IPS DF 4.7 (cell line): ENCODE measurements around the gene ALOX5AP.

Experiments
- DNase-seq: peaks from one replicate; pipeline ENCODE4 v3.0.0-alpha.2; 2013; ENCODE audit warnings: low spot score; ENCODE audit errors: extremely low read depth

Gene ALOX5AP

DNA sequence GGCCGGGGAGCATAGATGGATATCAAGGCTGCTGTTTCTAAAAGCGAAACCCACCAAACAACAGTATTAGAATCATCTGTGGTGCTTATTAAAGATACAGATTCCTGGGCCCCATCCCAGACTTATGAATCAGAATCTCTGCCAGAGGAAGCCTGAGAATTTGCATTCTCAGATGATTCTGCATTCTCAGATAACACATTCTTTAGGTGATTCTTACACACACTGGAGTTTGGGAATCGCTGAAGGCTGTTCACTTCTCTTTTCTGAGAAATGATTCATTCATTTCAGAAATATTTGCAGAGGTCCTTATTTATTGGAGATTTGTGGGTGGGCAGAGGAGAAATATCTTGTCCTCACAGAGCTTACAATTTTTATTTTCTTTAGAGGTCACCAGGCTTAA lies 24.4 kb downstream of the ALOX5AP start:
- no peak for DNase-seq

DNA sequence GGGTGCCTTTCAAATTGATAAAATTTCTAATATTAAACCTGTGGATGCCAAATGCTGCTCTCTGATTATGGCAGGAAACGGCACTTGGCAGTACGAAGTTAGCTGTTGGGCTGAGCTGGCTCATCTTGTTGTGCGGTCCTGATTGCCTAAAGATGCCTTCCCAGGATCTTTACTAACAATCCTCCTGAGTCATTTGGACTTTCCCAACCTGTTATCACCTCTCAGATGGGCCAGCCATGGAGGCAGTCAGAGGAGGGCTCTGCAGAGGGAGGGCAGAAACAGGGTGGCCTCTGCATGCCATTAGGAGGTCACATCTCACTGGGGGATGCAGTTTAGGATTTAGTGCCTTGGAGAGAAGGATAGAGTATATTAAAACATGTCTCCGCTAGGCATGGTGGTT lies 27.3 kb downstream of the ALOX5AP start:
- no peak for DNase-seq

DNA sequence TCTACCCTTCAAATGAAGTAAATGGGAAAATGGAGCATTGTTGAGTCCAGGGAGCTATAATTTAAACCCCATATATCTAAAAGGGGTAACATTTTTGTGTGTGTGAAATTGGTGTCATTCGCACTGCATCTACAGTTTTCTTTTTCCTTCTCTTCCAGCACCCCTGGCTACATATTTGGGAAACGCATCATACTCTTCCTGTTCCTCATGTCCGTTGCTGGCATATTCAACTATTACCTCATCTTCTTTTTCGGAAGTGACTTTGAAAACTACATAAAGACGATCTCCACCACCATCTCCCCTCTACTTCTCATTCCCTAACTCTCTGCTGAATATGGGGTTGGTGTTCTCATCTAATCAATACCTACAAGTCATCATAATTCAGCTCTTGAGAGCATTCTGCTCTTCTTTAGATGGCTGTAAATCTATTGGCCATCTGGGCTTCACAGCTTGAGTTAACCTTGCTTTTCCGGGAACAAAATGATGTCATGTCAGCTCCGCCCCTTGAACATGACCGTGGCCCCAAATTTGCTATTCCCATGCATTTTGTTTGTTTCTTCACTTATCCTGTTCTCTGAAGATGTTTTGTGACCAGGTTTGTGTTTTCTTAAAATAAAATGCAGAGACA lies 28.6 kb downstream of the ALOX5AP start:
- no peak for DNase-seq

GRCh38 chr13:30766231-30766630 lies 30.9 kb downstream of the ALOX5AP start:
- no peak for DNase-seq

DNA sequence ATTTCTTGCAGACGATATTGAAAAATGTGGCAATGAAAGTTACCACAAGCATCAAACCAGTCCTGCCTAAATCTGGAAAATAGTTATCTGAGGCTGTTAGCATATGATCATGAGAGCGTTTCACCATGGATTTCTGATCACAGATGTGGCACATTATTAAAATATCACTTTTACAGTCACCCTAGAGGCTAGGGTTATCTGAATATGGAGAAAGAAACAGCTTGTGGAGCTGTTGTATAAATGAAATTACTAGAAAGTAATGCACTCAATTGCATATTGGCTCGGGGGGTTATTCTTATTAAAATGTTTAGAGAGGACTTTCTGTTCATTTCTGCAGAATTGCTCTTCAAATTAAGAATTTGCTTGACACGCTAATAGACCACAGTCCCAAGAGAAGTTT lies 35.6 kb downstream of the ALOX5AP start:
- no peak for DNase-seq

GRCh38 chr13:30773561-30773960 lies 38.2 kb downstream of the ALOX5AP start:
- DNase-seq = no peak

GRCh38 chr13:30774214-30774730 lies 38.9 kb downstream of the ALOX5AP start:
- DNase-seq = no peak

GRCh38 chr13:30776661-30777060 lies 41.3 kb downstream of the ALOX5AP start:
- DNase-seq = no peak

DNA sequence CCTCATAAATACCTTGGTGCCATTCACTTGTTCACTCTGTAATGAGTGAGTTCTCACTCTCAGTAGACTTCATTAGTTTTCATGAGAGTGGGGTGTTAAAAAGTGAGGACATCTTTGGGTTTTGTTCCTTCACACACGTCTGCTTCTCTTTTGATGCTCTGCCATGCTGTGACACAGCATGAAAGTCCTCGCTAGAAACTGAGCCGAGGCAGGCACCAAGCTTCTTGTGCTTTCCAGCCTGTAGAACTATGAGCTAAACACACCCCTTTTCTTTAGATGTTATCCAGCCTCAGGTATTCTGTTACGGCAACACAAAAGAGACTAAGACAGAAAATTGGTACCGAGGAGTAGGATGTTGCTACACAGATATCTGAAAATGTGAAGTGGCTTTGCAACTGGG lies 43.7 kb downstream of the ALOX5AP start:
- no peak for DNase-seq

DNA sequence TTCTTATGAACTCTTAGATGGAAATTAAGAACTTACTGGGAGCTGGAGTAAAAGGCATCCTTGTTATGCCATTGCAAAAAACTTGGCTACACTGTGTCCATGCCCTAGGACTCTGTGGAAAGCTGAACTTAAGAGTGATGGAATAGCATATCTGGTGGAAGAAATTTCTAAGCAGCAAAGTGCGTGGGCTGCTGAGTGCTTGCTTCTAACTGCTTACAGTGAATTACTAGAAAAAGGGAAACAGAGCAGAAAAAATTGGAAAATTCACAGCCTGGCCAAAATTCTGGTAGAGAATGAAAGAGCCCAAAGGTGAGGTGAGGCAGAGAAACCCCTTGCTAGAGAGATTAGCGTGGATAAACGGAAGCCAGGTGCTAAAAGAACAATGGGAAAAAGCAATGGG lies 44.3 kb downstream of the ALOX5AP start:
- no peak for DNase-seq

GRCh38 chr13:30780338-30780981 lies 45.1 kb downstream of the ALOX5AP start:
- no peak for DNase-seq

DNA sequence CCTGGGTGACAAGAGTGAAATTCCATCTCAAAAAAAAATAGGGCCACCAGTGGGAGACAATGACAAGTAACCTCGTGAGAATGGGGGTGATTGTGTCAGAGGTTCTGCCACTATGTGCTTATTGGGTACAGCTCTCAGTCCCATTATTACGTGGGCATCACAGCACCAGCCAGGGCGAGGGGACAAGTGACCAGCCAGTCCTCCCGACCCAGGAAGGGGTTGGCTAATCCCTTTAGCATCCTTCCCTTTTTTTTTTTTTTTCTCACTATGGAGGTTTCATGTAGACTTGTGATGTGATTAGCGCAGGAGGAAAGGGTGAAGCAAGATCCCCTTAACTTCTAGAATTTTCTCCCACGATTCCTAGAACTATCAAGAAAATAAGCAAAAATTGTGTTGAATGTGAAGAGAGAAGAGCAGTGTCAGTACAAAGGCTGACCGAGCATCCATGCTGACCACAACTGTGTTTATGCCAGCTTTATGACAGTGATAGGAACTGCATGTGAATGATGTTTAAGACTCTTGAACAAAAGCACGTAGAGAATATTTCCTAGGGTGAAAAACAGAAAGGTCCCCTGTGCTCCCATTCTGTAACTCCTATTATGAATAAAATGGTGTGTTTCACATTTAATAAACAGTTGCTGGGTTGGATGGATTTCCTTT lies 50.0 kb downstream of the ALOX5AP start:
- DNase-seq = no peak

- no peak for DNase-seq
These were observed 51.3 kb downstream of the ALOX5AP start for GRCh38 chr13:30786648-30787047.

DNA sequence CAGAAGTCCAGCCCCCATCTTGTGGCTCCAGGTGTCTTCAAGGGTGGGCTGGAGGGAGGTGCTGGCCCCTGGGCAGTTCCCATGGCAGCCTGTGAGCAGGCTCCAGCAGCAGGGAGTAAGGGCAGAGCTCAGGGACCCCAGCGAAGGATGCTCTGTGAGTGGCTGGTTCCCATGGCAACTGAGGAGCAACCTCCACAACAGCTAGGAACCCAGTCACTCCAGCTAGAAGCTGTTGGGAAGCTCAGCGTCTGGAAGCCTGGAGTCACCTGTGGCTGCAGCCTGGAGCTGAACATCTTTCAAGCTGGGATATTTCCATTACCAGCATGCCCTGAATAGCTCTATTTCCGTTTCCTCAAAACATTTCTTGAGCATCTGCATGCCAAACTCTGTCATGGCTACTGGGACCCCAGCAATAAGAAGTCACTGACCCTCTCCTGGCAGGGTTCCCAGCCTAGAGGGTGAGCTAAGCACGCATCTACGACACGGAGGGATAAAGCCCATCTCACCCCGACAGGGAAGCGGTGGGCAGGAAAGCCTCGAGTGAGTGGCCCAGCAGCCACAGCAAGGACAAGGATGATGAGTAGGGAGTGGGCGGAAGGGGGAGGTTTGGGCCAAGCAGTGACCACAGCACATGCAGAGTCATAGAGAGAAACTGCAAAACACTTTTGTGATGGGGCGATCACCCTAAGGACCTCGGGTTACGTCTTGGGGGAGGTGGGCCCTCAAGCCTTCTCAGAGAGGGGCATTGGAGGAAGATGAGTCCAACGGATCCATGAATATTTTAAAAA lies 52.6 kb downstream of the ALOX5AP start:
- no peak for DNase-seq

DNA sequence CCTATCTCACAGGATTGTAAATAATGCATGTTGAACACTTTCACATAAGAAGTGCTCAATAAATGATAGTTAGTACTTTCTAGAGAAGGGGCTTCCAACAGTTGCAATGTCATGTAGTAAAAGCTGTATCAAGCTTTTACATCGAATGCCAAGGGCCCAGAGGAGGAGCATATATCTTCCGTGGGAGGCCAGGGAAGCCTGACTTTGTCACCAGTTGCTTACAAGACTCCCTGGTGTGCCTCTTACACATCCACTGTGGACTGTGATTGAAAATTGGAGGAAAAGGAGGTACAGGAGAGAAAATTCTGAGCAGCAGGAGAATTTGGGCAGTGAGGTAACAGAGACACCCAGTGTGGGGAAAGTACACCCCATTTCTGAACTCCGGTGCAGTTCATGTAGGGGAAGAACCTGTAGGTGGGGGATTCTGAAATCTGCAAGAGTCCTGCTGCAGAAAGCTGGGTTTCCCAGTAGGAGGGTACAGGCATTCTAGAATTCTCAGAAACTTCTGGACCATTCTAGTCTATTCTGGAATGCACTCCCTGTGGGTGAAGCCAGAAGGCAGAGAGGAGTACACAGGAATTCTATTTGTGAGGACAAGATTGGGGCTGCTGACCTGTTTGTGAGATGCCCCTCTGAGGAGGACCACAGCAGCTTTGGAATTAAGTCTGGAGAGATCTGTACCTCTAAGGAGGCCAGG lies 54.0 kb downstream of the ALOX5AP start:
- no peak for DNase-seq

- no peak for DNase-seq
These were observed 55.2 kb downstream of the ALOX5AP start for GRCh38 chr13:30790592-30790991.

DNA sequence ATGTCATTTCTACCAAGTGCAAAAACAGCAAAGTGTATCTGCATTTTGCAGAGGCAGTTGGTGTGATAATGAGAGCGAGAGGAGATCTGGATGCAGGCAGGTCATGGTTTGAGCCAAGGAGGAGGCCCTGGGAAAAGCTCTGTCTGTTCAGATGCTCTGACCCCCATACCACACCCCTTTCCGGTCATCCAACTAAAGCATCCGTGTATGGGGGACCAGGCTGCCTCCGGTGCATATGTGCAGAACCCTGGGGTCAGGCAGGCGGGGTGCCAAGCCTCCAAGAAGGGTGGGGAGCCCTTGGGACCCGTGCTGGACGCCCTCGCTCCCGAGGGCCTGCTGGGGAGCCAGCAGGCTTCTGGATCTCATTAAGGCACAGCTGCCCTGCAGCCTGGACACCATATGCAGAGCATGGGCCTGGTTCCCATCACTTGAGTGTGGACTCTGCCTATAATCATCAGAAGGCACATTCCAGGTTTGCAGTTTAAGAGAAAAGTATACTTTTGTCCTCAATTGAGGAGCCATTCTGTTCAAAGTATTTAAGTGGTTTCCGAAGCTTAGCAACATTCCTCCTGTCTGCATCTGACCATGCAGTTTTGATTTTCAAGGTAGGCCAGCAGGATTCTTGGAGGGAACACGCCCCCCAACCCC lies 56.1 kb downstream of the ALOX5AP start:
- DNase-seq = no peak

GRCh38 chr13:30792285-30793000 lies 57.1 kb downstream of the ALOX5AP start:
- DNase-seq = no peak

DNA sequence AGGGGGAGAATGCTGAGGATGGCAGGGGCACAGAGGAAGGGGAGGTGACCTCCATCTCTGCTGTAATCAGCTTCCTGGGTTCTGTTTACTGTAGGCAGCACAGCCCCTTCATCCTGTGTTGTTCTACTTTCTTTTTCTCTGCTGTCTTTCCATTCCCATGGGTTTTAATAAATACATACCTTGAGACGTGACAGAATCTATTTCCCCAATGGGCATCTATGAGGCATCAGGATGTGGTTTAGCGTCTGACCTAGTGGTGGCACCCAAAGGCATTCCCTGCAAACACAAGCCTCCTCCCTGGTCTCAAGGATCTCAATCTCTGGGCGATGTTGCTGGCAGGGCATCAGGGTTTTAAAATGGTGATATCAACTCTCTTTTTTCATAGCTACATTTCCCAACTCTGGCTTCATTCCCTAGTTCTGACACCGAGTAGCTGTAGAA lies 60.8 kb downstream of the ALOX5AP start:
- DNase-seq = no peak
